GM23338 (cell line): Measurements from ENCODE around the gene MRE11. TPM values are rescaled to one million over a fixed set of nuclear protein-coding genes. Genes with fewer than 3 reads are reported as not detected.
A peak's percentile ranks its signal among the peaks of the same experiment; 100 is the strongest.

Experiments used
- ATAC-seq: fragments of 200-7000 bp; cut with Tn5 transposase; 3 replicates; pipeline ENCODE4 v1.9.1; 2020
- DNase-seq: peaks from one replicate; pipeline ENCODE4 v3.0.0-alpha.2; 2015; ENCODE audit warnings: low spot score
- H2AFZ ChIP-seq: fragments of 200-600 bp; sonication (generic); 2 replicates; pipeline ENCODE4 v1.8.0; 2016; ENCODE audit warnings: antibody characterized with exemption, mild to moderate bottlenecking, moderate library complexity
- H3F3A ChIP-seq: fragments of 200-600 bp; sonication (generic); replicated peaks from 2 replicates; pipeline ENCODE4 v1.8.0; 2017; ENCODE audit warnings: antibody characterized with exemption, mixed run types, low read depth
- H3K27ac ChIP-seq: fragments of 200-600 bp; sonication (generic); 2 replicates; pipeline ENCODE4 v1.6.1; 2016; ENCODE audit warnings: low read depth
- H3K27me3 ChIP-seq: fragments of 200-600 bp; sonication (generic); 2 replicates; pipeline ENCODE4 v1.8.0; 2016; ENCODE audit warnings: mild to moderate bottlenecking, mixed run types, moderate library complexity; ENCODE audit not compliant: insufficient read depth
- H3K36me3 ChIP-seq: fragments of 200-600 bp; sonication (generic); 2 replicates; pipeline ENCODE4 v1.8.0; 2016; ENCODE audit warnings: mild to moderate bottlenecking; ENCODE audit not compliant: insufficient read depth
- H3K4me1 ChIP-seq: fragments of 200-600 bp; sonication (generic); 2 replicates; pipeline ENCODE4 v1.8.0; 2016; ENCODE audit warnings: mild to moderate bottlenecking, moderate library complexity; ENCODE audit not compliant: insufficient read depth
- H3K4me2 ChIP-seq: fragments of 200-600 bp; sonication (generic); 2 replicates; pipeline ENCODE4 v1.7.1; 2017; ENCODE audit warnings: mixed run types
- H3K4me3 ChIP-seq: fragments of 200-600 bp; sonication (generic); 2 replicates; pipeline ENCODE4 v1.6.1; 2016; ENCODE audit warnings: mixed run types
- H3K79me2 ChIP-seq: fragments of 200-600 bp; sonication (generic); replicated peaks from 2 replicates; pipeline ENCODE4 v1.8.0; 2017; ENCODE audit warnings: mild to moderate bottlenecking; ENCODE audit not compliant: insufficient read depth
- H3K9me2 ChIP-seq: fragments of 200-600 bp; sonication (generic); 2 replicates; pipeline ENCODE4 v1.8.0; 2017; ENCODE audit not compliant: insufficient read depth
- H4K20me1 ChIP-seq: fragments of 200-600 bp; sonication (generic); replicated peaks from 2 replicates; pipeline ENCODE4 v1.8.0; 2017; ENCODE audit warnings: mild to moderate bottlenecking; ENCODE audit not compliant: insufficient read depth
- H3K27ac Mint-ChIP-seq: 2 replicates; pipeline ENCODE4 v1.8.0; 2020; ENCODE audit warnings: inconsistent platforms, mild to moderate bottlenecking, moderate library complexity, mixed read lengths
- H3K27me3 Mint-ChIP-seq: 3 replicates; pipeline ENCODE4 v1.8.0; 2022; ENCODE audit warnings: low read depth, mild to moderate bottlenecking, moderate library complexity, mixed read lengths, inconsistent platforms; ENCODE audit not compliant: insufficient read depth, poor library complexity
- H3K36me3 Mint-ChIP-seq: 3 replicates; pipeline ENCODE4 v1.8.0; 2021; ENCODE audit warnings: low read depth, mild to moderate bottlenecking, inconsistent platforms, moderate library complexity, mixed read lengths
- H3K4me1 Mint-ChIP-seq: 3 replicates; pipeline ENCODE4 v1.8.0; 2020; ENCODE audit warnings: mild to moderate bottlenecking, inconsistent platforms, mixed read lengths
- H3K4me3 Mint-ChIP-seq: 3 replicates; pipeline ENCODE4 v1.8.0; 2021; ENCODE audit warnings: moderate library complexity, mild to moderate bottlenecking, inconsistent platforms, mixed read lengths
- H3K9me3 Mint-ChIP-seq: 3 replicates; pipeline ENCODE4 v1.8.0; 2020; ENCODE audit warnings: moderate library complexity, mild to moderate bottlenecking, inconsistent platforms, mixed read lengths
- CREB1 ChIP-seq: fragments of 250-450 bp; sonication (Bioruptor Pico); IDR thresholded peaks from 2 replicates; pipeline ENCODE4 v1.5.0; 2020; ENCODE audit warnings: low read depth, mild to moderate bottlenecking, moderate library complexity
- CTCF ChIP-seq, 2 experiments: fragments of 200-600 bp in 1 of 2; sonication (generic) in 1 of 2; conservative IDR thresholded peaks; 2 replicates each; pipeline versions ENCODE4 v1.5.1 to v1.6.1; 2016 to 2017; ENCODE audit warnings: antibody characterized with exemption in 2 of 2, low read depth in 2 of 2, mild to moderate bottlenecking in 2 of 2, moderate library complexity in 1 of 2
- ETS1 ChIP-seq: IDR thresholded peaks from 2 replicates; pipeline ENCODE4 v1.6.1; 2016; ENCODE audit warnings: antibody characterized with exemption
- EZH2 ChIP-seq: fragments of 200-600 bp; sonication (generic); IDR thresholded peaks from one replicate; pipeline ENCODE4 v1.8.0; 2017; ENCODE audit warnings: antibody characterized with exemption, mild to moderate bottlenecking, low read depth; ENCODE audit not compliant: unreplicated experiment
- EZH2phosphoT487 ChIP-seq: fragments of 200-600 bp; sonication (generic); IDR thresholded peaks from one replicate; pipeline ENCODE4 v1.8.1; 2018; ENCODE audit warnings: antibody characterized with exemption; ENCODE audit not compliant: unreplicated experiment
- JUNB ChIP-seq: IDR thresholded peaks from one replicate; pipeline ENCODE4 v1.6.1; 2016; ENCODE audit warnings: antibody characterized with exemption; ENCODE audit not compliant: unreplicated experiment
- NANOG ChIP-seq: IDR thresholded peaks from 2 replicates; pipeline ENCODE4 v1.6.1; 2016; ENCODE audit warnings: antibody characterized with exemption, borderline replicate concordance
- POLR2AphosphoS5 ChIP-seq: IDR thresholded peaks from 2 replicates; pipeline ENCODE4 v1.6.1; 2016; ENCODE audit warnings: antibody characterized with exemption, low read depth
- STAT1 ChIP-seq: IDR thresholded peaks from one replicate; pipeline ENCODE4 v1.6.1; 2016; ENCODE audit warnings: antibody characterized with exemption; ENCODE audit not compliant: unreplicated experiment
- ZNF114 ChIP-seq: fragments of 250-450 bp; sonication (Bioruptor Pico); IDR thresholded peaks from 2 replicates; pipeline ENCODE4 v1.5.0; 2020; ENCODE audit warnings: mild to moderate bottlenecking, moderate library complexity
- ZNF331 ChIP-seq: fragments of 250-450 bp; sonication (Bioruptor Pico); IDR thresholded peaks from 2 replicates; pipeline ENCODE4 v1.5.0; 2020; ENCODE audit warnings: low read depth, mild to moderate bottlenecking, moderate library complexity
- polyA plus RNA-seq: library from polyadenylated mRNA; unstranded; fragments of >200 nt; fragmentation: Nextera tagmentation; extraction: Ambion mirVana; gene quantifications from 2 replicates; pipeline ENCODE4 v1.2.1, GENCODE V29; 2016
- total RNA-seq: library from RNA; depleted of rRNA; stranded (reverse); fragments of >200 nt; shearing (Covaris generic); gene quantifications from 2 replicates; pipeline ENCODE4 v1.2.3, GENCODE V29; 2014
- TF ChIP-seq, protein P1 (sequence below): IDR thresholded peaks from one replicate; pipeline ENCODE4 v1.6.1; 2018; ENCODE audit warnings: antibody characterized with exemption; ENCODE audit not compliant: unreplicated experiment

The MRE11 gene
- total and polyA plus RNA-seq, 2 experiments from 2014 or later, result 23.3 to 38.5 TPM

- Histone ChIP-seq H3K27me3 (no peaks in the 10 kb centered on the region), H3K4me2 (no peak overlapping the region), H3K4me3 (no peak overlapping the region), H3K27ac (no peak overlapping the region), H2AFZ (no peak overlapping the region), H3K9me2 (no peaks in the 10 kb centered on the region), H3K36me3 (no peaks in the 10 kb centered on the region), H3K4me1 (peaks cover 8% of the 10 kb centered on the region; the same call in 1 of the 2 replicates), H3K79me2 (0 out of 2 replicates have a peak, but pooled peaks cover 9% of the 10 kb centered on the region), H4K20me1 (no peaks in the 10 kb centered on the region), H3F3A (no peaks in the 10 kb centered on the region)
- peaks cover 16% of the 10 kb centered on the region for H3K36me3 Mint-ChIP-seq
- DNase-seq, result no peak
- peaks cover 8% of the 10 kb centered on the region; the same call in 2 of the 3 replicates for H3K4me1 Mint-ChIP-seq
- ATAC-seq, result no peak
- no peak overlapping the region for H3K27ac Mint-ChIP-seq
- H3K9me3 Mint-ChIP-seq, result no peaks in the 10 kb centered on the region
- no peak overlapping the region for H3K4me3 Mint-ChIP-seq
- TF ChIP-seq ZNF331 (no peak), ETS1 (no peak), CREB1 (CRISPR knock-in tag) (no peak), EZH2 (no peak), STAT1 (no peak), JUNB (no peak)
- TF ChIP-seq, protein P1, sequence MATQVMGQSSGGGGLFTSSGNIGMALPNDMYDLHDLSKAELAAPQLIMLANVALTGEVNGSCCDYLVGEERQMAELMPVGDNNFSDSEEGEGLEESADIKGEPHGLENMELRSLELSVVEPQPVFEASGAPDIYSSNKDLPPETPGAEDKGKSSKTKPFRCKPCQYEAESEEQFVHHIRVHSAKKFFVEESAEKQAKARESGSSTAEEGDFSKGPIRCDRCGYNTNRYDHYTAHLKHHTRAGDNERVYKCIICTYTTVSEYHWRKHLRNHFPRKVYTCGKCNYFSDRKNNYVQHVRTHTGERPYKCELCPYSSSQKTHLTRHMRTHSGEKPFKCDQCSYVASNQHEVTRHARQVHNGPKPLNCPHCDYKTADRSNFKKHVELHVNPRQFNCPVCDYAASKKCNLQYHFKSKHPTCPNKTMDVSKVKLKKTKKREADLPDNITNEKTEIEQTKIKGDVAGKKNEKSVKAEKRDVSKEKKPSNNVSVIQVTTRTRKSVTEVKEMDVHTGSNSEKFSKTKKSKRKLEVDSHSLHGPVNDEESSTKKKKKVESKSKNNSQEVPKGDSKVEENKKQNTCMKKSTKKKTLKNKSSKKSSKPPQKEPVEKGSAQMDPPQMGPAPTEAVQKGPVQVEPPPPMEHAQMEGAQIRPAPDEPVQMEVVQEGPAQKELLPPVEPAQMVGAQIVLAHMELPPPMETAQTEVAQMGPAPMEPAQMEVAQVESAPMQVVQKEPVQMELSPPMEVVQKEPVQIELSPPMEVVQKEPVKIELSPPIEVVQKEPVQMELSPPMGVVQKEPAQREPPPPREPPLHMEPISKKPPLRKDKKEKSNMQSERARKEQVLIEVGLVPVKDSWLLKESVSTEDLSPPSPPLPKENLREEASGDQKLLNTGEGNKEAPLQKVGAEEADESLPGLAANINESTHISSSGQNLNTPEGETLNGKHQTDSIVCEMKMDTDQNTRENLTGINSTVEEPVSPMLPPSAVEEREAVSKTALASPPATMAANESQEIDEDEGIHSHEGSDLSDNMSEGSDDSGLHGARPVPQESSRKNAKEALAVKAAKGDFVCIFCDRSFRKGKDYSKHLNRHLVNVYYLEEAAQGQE, result no peak
- H3K27me3 Mint-ChIP-seq, result no peaks in the 10 kb centered on the region
These were observed 70.1 kb downstream of the MRE11 start for GRCh38 chr11:94423507-94423906.

DNA sequence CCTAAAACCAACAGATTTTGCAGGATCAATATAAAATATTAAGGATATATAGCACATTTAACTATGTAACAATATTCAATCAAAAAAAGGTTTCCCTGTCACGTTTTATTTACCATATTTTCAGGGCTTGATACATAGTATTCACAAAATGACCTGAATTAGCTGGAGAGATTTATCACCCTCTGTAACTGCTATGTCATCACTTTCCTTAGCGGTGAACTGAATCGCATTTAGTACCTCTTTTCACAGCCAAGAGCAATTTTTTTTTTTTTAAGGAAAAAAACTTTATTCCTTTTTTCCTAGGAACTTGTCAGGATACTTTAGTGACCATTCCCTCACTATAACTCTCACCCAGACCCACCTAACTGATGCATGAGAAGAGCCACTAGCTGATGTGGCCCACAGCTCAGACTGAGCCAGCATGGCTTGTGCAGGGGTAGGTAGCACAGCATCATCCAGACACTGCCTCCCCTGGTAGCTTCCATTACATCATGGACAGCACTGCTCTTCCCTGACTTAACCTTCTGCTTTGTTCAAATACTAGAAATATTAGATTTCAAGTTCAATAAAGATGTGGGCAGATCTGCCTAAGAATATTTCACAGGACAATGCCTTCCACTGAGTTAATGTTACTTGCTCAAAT is 75.4 kb downstream of the MRE11 start:
- ATAC-seq (peak; percentile 73), DNase-seq (no peak)
- H3K36me3 Mint-ChIP-seq, result peaks cover 11% of the 10 kb centered on the region; the same call in 2 of the 3 replicates
- no peak overlapping the region for H3K27ac Mint-ChIP-seq
- Histone ChIP-seq H3K79me2 (no peaks in the 10 kb centered on the region), H3F3A (no peaks in the 10 kb centered on the region), H3K4me3 (no peak overlapping the region), H3K4me2 (no peak overlapping the region), H3K27me3 (no peaks in the 10 kb centered on the region), H3K9me2 (no peaks in the 10 kb centered on the region), H3K27ac (no peak overlapping the region; the same call in 1 of the 2 replicates), H4K20me1 (no peaks in the 10 kb centered on the region), H2AFZ (no peak overlapping the region), H3K4me1 (no peaks in the 10 kb centered on the region), H3K36me3 (no peaks in the 10 kb centered on the region)
- no peaks in the 10 kb centered on the region for H3K4me1 Mint-ChIP-seq
- H3K27me3 Mint-ChIP-seq, result no peaks in the 10 kb centered on the region
- H3K4me3 Mint-ChIP-seq, result no peak overlapping the region
- H3K9me3 Mint-ChIP-seq, result no peaks in the 10 kb centered on the region
- no peak for TF ChIP-seq NANOG
- TF ChIP-seq EZH2phosphoT487, result no peak
- TF ChIP-seq, protein P1, result no peak
- no peak for TF ChIP-seq ZNF114 (CRISPR knock-in tag)
- 0 out of 4 replicates have a peak, but pooled peaks of 1 of the 2 experiments have one; percentile 11 for TF ChIP-seq CTCF (conservative IDR thresholded peaks at IDR 0.05; ENCODE audit: low read depth in 2 of 2)
- no peak for TF ChIP-seq POLR2AphosphoS5
- TF ChIP-seq STAT1, result no peak
- TF ChIP-seq EZH2, result no peak
